Measurements from ENCODE around the gene IARS2.

GRCh38 chr1:220123889-220124288 lies 30.0 kb downstream of the IARS2 start:
- TF ChIP-seq TEAD4 (IDR thresholded peaks at IDR 0.05): no peak
- no peak for TF ChIP-seq EP300 (IDR thresholded peaks at IDR 0.05; ENCODE audit: borderline replicate concordance)
- TF ChIP-seq CEBPB (IDR thresholded peaks at IDR 0.05): no peak
- TF ChIP-seq, protein P1, sequence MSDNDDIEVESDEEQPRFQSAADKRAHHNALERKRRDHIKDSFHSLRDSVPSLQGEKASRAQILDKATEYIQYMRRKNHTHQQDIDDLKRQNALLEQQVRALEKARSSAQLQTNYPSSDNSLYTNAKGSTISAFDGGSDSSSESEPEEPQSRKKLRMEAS (IDR thresholded peaks at IDR 0.05): no peak
- TF ChIP-seq NFIC (IDR thresholded peaks at IDR 0.05): no peak
- TF ChIP-seq FOXM1 (IDR thresholded peaks at IDR 0.05; ENCODE audit: borderline replicate concordance, low read depth): no peak
- no peak for TF ChIP-seq REST (IDR thresholded peaks at IDR 0.05; ENCODE audit: low read depth)
- TF ChIP-seq TAF1 (IDR thresholded peaks at IDR 0.05; ENCODE audit: low read depth): no peak
- no peak for TF ChIP-seq RAD21 (IDR thresholded peaks at IDR 0.05; ENCODE audit: low read depth)
- TF ChIP-seq YY1 (IDR thresholded peaks at IDR 0.05; ENCODE audit: low read depth): no peak
- no peak for TF ChIP-seq CREB1 (IDR thresholded peaks at IDR 0.05; ENCODE audit: low read depth)
- TF ChIP-seq, protein P2, sequence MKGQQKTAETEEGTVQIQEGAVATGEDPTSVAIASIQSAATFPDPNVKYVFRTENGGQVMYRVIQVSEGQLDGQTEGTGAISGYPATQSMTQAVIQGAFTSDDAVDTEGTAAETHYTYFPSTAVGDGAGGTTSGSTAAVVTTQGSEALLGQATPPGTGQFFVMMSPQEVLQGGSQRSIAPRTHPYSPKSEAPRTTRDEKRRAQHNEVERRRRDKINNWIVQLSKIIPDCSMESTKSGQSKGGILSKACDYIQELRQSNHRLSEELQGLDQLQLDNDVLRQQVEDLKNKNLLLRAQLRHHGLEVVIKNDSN (IDR thresholded peaks at IDR 0.05): no peak
- no peak for TF ChIP-seq EGR1 (IDR thresholded peaks at IDR 0.05)
